HCT116 (cell line): ENCODE data around the gene RHBDD2. TPM values are rescaled to one million over a fixed set of nuclear protein-coding genes. Genes with fewer than 3 reads are reported as not detected.
"Not testable (repeated sequence)": the region's sequence is repeated elsewhere in the genome, so short reads cannot be mapped to it uniquely, and the experiment has no call there.

Experiments
- ATAC-seq: fragments of 200-7000 bp; cut with Tn5 transposase; 2 replicates; pipeline ENCODE4 v1.9.1; 2020; ENCODE audit warnings: mild to moderate bottlenecking, moderate library complexity
- BruUV-seq: library from RNA; stranded (reverse); fragments of 400-500 nt; replicated peaks from 2 replicates; lab custom pipeline; 2021; lab: Mats Ljungman, UMichigan
- CTCF ChIA-PET: fragments of 300-600 bp; sonication (Branson Sonifier 250); formaldehyde crosslinking; loops from one replicate; lab custom pipeline; 2021; ENCODE audit warnings: antibody characterized with exemption; lab: Charles Lee
- POLR2A ChIA-PET: fragments of 300-600, 350-600 bp; sonication (Branson Sonifier 250); formaldehyde crosslinking; loops from one replicate; lab custom pipeline; 2021; ENCODE audit warnings: antibody characterized with exemption; lab: Charles Lee
- RAD21 ChIA-PET, 2 experiments: fragments of 300-600 bp; sonication (Branson Sonifier 250); formaldehyde crosslinking; loops; one replicate each; lab custom pipeline; 2023; ENCODE audit warnings: low total read pairs in 2 of 2; ENCODE audit not compliant: uncharacterized antibody in 2 of 2, unreplicated experiment in 2 of 2, low non-redundant PET in 1 of 2; lab: Charles Lee
- DNase-seq: peaks from one replicate; pipeline ENCODE4 v3.0.0-alpha.2; 2010; ENCODE audit warnings: low read depth, low spot score
- H2AFZ ChIP-seq: fragments of 200-600 bp; shearing (Covaris generic), sonication (generic); 2 replicates; pipeline ENCODE4 v1.6.1; 2017; ENCODE audit warnings: low read depth, mixed run types, mixed read lengths, antibody characterized with exemption, low read length; ENCODE audit not compliant: poor library complexity, severe bottlenecking
- H3K27ac ChIP-seq: 2 replicates; pipeline ENCODE4 v1.5.1; 2012; ENCODE audit warnings: low read depth, low read length
- H3K27me3 ChIP-seq: fragments of 200-600 bp; sonication (generic); 2 replicates; pipeline ENCODE4 v1.6.1; 2016; ENCODE audit warnings: mixed run types, low read length, mixed read lengths; ENCODE audit not compliant: insufficient read depth
- H3K36me3 ChIP-seq, 2 experiments: fragments of 200-500 bp in 1 of 2; fragments of 200-600 bp in 1 of 2; sonication (Bioruptor generic) in 1 of 2; sonication (generic) in 1 of 2; 2 replicates each; pipeline versions ENCODE4 v1.5.1 to v1.6.1; 2014 to 2016; ENCODE audit warnings: low read length in 2 of 2, inconsistent platforms in 1 of 2, mixed read lengths in 1 of 2, mixed run types in 1 of 2; ENCODE audit not compliant: insufficient read depth in 2 of 2, control insufficient read depth in 1 of 2
- H3K4me1 ChIP-seq, 2 experiments: fragments of 200-600 bp in 1 of 2; sonication (generic) in 1 of 2; 2 replicates each; pipeline versions ENCODE4 v1.5.1 to v1.6.1; 2012 to 2017; ENCODE audit warnings: low read length in 2 of 2, inconsistent platforms in 1 of 2, mild to moderate bottlenecking in 1 of 2, mixed read lengths in 1 of 2, mixed run types in 1 of 2, moderate library complexity in 1 of 2; ENCODE audit not compliant: insufficient read depth in 2 of 2, control insufficient read depth in 1 of 2
- H3K4me2 ChIP-seq: fragments of 200-600 bp; sonication (generic); 2 replicates; pipeline ENCODE4 v1.6.1; 2017; ENCODE audit warnings: mixed run types, low read length, mixed read lengths
- H3K4me3 ChIP-seq, 2 experiments: fragments of 200-600 bp in 1 of 2; sonication (generic) in 1 of 2; replicated peaks in 1 of 2; 2 replicates each; pipeline ENCODE4 v1.5.1; 2011 to 2016; ENCODE audit warnings: low read length in 2 of 2, control low read depth in 1 of 2, low read depth in 1 of 2, mild to moderate bottlenecking in 1 of 2, mixed read lengths in 1 of 2, mixed run types in 1 of 2
- H3K79me2 ChIP-seq: fragments of 200-600 bp; sonication (generic); 2 replicates; pipeline ENCODE4 v1.6.1; 2017; ENCODE audit warnings: mild to moderate bottlenecking, mixed run types, low read length, moderate library complexity, mixed read lengths; ENCODE audit not compliant: insufficient read depth
- H3K9ac ChIP-seq: fragments of 200-600 bp; sonication (generic); 2 replicates; pipeline ENCODE4 v1.6.1; 2016; ENCODE audit warnings: low read length, mixed read lengths
- H3K9me2 ChIP-seq: fragments of 200-600 bp; sonication (generic), shearing (Covaris generic); 2 replicates; pipeline ENCODE4 v1.6.1; 2017; ENCODE audit warnings: mixed run types, mild to moderate bottlenecking, moderate library complexity; ENCODE audit not compliant: insufficient read depth
- H3K9me3 ChIP-seq, 2 experiments: fragments of 200-500 bp in 1 of 2; fragments of 200-600 bp in 1 of 2; sonication (Bioruptor generic) in 1 of 2; sonication (generic) in 1 of 2; 2 replicates each; pipeline ENCODE4 v1.6.1; 2014 to 2017; ENCODE audit warnings: low read length in 2 of 2, mixed read lengths in 2 of 2, inconsistent platforms in 1 of 2, low read depth in 1 of 2, mild to moderate bottlenecking in 1 of 2, mixed run types in 1 of 2, moderate library complexity in 1 of 2; ENCODE audit not compliant: control insufficient read depth in 1 of 2, insufficient read depth in 1 of 2
- H4K20me1 ChIP-seq: fragments of 200-600 bp; sonication (generic), shearing (Covaris generic); 2 replicates; pipeline ENCODE4 v1.6.1; 2017; ENCODE audit warnings: mixed run types, mild to moderate bottlenecking, moderate library complexity; ENCODE audit not compliant: insufficient read depth
- CTCF ChIP-seq, 3 experiments: fragments of 200-600 bp in 1 of 3; sonication (generic) in 1 of 3; IDR thresholded peaks in 2 of 3; conservative IDR thresholded peaks in 1 of 3; 2 replicates each; pipeline ENCODE4 v1.5.1; 2012 to 2017; ENCODE audit warnings: low read depth in 2 of 3, low read length in 2 of 3, antibody characterized with exemption in 1 of 3, borderline replicate concordance in 1 of 3, control low read depth in 1 of 3, mild to moderate bottlenecking in 1 of 3, mixed read lengths in 1 of 3, mixed run types in 1 of 3, moderate library complexity in 1 of 3; ENCODE audit not compliant: insufficient read depth in 1 of 3
- ELF1 ChIP-seq: IDR thresholded peaks from 2 replicates; pipeline ENCODE4 v1.6.1; 2012; ENCODE audit warnings: low read depth, borderline replicate concordance
- EZH2phosphoT487 ChIP-seq: fragments of 200-600 bp; IDR thresholded peaks from 2 replicates; pipeline ENCODE4 v1.6.1; 2018; ENCODE audit warnings: antibody characterized with exemption, borderline replicate concordance
- REST ChIP-seq: IDR thresholded peaks from 2 replicates; pipeline ENCODE4 v1.6.1; 2012; ENCODE audit warnings: low read depth
- ZFX ChIP-seq: fragments of 450-650 bp; IDR thresholded peaks from 2 replicates; pipeline ENCODE4 v1.6.1; 2017
- intact Hi-C: fragments of 100-400 bp; cut with micrococcal nuclease; formaldehyde crosslinking; loops from 2 replicates; pipeline ENCODE4 v1.10.0; 2022
- total RNA-seq: library from RNA; stranded (reverse); gene quantifications from one replicate; pipeline ENCODE4 v1.2.1, GENCODE V29; 2021; ENCODE audit not compliant: unreplicated experiment

RHBDD2 gene
- total RNA-seq, 1 experiment from 2014 or later = 42.9 TPM

- Histone ChIP-seq H3K4me3 (no peak overlapping the region), H3K4me2 (peak overlapping the region; percentile 32), H4K20me1 (no peaks in the 10 kb centered on the region), H3K9ac (no peak overlapping the region), H3K27ac (no peak overlapping the region), H3K27me3 (no peaks in the 10 kb centered on the region), H2AFZ (peak overlapping the region; percentile 17), H3K79me2 (no peaks in the 10 kb centered on the region), H3K9me3 (no peaks in the 10 kb centered on the region), H3K36me3 (no peaks in the 10 kb centered on the region), H3K4me1 (peaks cover 0 to 14% of the 10 kb centered on the region in 2 experiments; a peak in 3 of 4 replicates), H3K9me2 (no peaks in the 10 kb centered on the region)
- ChIA-PET RAD21 (no interaction called here), CTCF (interaction anchor here (0.6 to 4.8 kb wide), 2 partner anchors 8 to 148 kb away, joined by 5 to 26 read pairs; no protein-coding TSS in a partner anchor), POLR2A (interaction anchor here (1.3 kb wide), 1 partner anchor 44 kb away, joined by 5 read pairs; no protein-coding TSS in a partner anchor)
- intact Hi-C loops = no loop called here
- TF ChIP-seq CTCF (IDR thresholded peaks at IDR 0.05 in 2 of 3, conservative IDR thresholded peaks at IDR 0.05 in 1 of 3; ENCODE audit: borderline replicate concordance in 1 of 3, insufficient read depth in 1 of 3, low read depth in 2 of 3, low read length in 2 of 3) (no peak), EZH2phosphoT487 (no peak), REST (no peak), ZFX (no peak), ELF1 (no peak)
- ATAC-seq = no peak
- no peak for DNase-seq
- BruUV-seq = no TSS peak
Measured at GRCh38 chr7:75872073-75872782, 6.6 kb upstream of the RHBDD2 start.

GRCh38 chr7:75874180-75874579 is 4.7 kb upstream of the RHBDD2 start:
- H3K27ac ChIP-seq, POLR2A ChIA-PET: not testable (repeated sequence)
- CTCF ChIA-PET = interaction anchor here (1.5 kb wide), 1 partner anchor 146 kb away, joined by 4 read pairs; no protein-coding TSS in a partner anchor

More at GRCh38 chr7:75874180-75874579, 4.7 kb upstream of the RHBDD2 start:
- H3K4me1 ChIP-seq = peaks cover 6 to 22% of the 10 kb centered on the region in 2 experiments
- DNase-seq, ATAC-seq, H3K9me2 ChIP-seq, intact Hi-C loops, H3K9me3 ChIP-seq, H3K27me3 ChIP-seq, H3K9ac ChIP-seq, H3K4me3 ChIP-seq, H3K36me3 ChIP-seq, BruUV-seq, H4K20me1 ChIP-seq, H3K4me2 ChIP-seq, H2AFZ ChIP-seq, H3K79me2 ChIP-seq, RAD21 ChIA-PET: not testable (repeated sequence)
